ENCODE data around the gene SIPA1L3.

Gene SIPA1L3

DNA sequence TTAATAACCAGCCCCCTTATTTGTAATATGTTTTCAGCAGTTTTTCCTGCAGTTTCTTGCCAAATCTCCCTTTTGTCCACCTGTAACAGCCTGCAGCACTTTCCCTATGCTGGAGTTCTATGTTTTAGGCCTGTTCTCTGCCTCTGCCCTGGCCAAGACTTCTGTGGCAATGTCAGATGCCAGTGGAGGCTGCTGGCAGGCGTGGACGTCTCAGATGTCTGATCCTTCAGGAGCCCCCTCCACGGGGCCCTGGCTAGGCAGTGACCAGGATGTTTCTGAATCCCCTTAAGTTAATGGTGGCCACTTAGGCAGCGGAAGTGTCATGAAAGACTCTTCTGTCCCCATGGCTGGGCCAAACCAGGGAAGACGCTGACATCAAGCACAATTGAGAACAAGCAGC is 40.8 kb downstream of the SIPA1L3 start:
- DNase-seq (ENCODE audit: low read depth), result no peak

DNA sequence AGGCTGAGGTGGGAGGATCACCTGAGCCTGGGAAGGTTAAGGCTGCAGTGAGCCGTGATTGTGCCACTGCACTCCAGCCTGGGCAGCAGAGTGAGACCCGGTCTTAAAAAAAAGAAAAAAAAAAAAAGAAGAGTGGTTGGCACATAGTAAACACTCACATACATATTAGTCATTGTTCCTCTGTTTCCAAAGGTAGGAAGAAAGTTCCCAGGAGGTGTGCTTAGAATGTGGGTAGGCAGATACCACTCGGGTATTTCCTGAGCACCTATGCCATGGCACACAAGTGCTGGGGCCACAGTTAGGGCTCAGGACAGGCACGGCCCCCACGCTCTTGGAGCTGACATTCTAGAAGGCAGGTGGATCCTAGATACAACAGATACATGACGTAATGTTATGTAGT is 41.4 kb downstream of the SIPA1L3 start:
- DNase-seq (ENCODE audit: low read depth), result no peak

DNA sequence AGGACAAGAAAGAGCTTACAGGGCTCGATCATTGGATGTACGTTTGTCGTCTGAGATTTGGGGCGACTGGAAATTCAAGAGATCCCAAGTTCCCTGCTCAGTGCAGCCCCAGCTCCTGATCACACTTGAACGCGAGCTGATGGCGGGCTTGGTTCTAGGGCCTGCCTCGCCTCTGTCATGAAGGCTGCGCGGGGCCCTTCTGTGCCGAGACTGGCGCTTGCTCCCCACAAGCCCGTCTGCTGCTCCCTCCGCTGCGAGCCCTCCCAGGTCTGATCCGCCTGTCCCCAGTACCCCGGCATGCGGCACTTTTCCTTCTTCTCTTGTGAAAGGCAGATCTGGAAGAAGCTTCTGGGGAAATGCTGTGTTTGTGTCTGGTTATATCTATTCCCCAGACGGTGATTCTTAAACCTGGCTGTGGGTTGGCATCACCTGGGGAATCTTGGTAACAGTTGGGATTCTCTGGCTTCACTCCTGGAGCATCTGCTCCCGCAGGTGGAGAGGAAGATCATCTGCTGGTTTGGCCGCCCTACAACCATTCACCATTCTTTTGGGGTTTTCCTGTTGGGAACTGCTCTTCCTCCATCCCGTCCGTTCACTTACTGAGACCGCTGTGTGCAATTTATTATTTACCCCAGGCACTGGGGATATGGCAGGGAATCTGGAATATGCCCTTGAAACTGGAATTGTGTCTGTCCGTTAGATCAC is 43.6 kb downstream of the SIPA1L3 start:
- no peak for DNase-seq (ENCODE audit: low read depth)

GRCh38 chr19:37951816-37952210 is 44.8 kb downstream of the SIPA1L3 start:
- no peak for DNase-seq (ENCODE audit: low read depth)

- DNase-seq (ENCODE audit: low read depth), result no peak
Observed at GRCh38 chr19:37953171-37953917, 46.3 kb downstream of the SIPA1L3 start.

- no peak for DNase-seq (ENCODE audit: low read depth)
Observed at GRCh38 chr19:37953918-37954303, 46.9 kb downstream of the SIPA1L3 start.

- no peak for DNase-seq (ENCODE audit: low read depth)
Observed at GRCh38 chr19:37954421-37954874, 47.4 kb downstream of the SIPA1L3 start.

DNA sequence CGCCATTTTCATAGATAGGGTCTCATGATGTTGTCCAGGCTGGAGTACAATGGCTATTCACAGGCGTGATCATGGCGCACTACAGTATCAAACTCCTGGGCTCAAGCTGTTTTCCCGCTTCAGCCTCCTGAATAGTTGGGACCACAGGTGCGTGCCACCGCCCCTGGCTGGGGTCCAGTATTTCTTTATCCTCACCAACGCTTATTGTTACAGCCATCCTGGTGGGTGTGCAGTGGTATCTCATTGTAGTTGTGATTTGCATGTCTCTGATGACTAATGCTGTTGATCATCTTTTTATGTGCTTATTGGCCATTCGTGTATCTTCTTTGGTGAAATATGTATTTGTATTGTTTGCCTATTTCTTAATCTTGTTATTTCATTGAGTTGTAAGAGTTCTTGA is 49.0 kb downstream of the SIPA1L3 start:
- DNase-seq (ENCODE audit: low read depth), result no peak

DNA sequence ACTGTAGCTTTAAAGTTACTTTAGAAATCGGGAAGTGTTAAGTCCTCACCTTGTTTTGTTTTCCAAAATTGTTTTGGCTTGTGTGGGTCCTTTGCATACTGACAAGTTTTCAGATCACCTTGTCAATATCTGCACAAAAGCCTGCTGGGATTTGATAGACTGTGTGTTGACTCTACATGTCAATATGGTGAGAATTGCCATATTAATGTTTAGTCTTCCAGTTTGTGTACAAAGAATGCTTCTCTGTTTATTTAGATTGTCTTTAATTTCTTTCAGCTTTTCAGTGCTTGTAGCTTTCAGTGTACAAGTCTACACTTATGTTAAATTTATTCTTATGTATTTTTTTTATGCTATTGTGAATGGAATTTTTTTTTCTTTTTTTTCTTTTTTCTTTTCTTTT is 50.2 kb downstream of the SIPA1L3 start:
- no peak for DNase-seq (ENCODE audit: low read depth)

- DNase-seq (ENCODE audit: low read depth), result no peak
Observed at GRCh38 chr19:37959665-37960114, 52.7 kb downstream of the SIPA1L3 start.

GRCh38 chr19:37961198-37961597 is 54.2 kb downstream of the SIPA1L3 start:
- no peak for DNase-seq (ENCODE audit: low read depth)

- DNase-seq (ENCODE audit: low read depth), result no peak
Observed at GRCh38 chr19:37963190-37963936, 56.4 kb downstream of the SIPA1L3 start.

DNA sequence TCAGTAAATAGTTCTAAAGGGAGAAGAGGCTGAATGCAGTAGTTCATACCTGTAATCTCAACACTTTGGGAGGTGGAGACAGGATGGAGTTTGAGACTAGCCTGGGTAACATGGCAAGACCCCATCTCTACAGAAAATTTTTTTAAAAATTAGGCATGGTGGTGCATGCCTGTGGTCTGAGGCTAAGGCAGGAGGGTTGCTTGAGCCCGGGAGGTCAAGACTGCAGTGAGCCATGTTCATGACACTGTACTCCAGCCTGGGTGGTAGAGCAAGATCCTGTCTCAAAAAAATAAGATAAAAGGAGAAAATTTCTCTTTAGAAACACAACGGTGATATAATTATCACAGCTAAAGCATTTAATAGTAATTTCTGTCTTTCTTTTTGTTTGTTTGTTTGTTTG is 57.1 kb downstream of the SIPA1L3 start:
- no peak for DNase-seq (ENCODE audit: low read depth)

DNA sequence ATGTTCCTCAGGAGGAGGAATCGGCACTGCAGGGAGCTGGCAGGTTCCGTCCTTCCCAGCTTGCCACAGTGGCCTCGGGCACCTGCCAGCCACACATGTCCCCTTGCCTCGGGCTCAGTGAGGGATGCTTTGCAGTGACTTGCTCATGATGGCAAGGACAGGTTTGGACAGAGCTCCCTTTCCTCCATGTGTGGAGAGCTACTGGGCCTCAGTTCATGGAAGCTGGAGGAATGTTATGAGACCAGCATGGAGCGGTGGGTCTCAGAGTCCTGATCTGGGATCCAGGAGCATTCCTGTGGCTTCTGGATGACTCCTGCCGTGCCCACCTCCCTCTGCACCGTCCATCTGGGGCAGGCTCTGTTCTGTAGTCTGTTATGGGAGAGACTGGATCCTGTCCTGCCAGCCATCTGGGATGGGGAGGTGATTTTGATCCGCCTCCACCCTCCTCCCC is 59.2 kb downstream of the SIPA1L3 start:
- no peak for DNase-seq (ENCODE audit: low read depth)

DNA sequence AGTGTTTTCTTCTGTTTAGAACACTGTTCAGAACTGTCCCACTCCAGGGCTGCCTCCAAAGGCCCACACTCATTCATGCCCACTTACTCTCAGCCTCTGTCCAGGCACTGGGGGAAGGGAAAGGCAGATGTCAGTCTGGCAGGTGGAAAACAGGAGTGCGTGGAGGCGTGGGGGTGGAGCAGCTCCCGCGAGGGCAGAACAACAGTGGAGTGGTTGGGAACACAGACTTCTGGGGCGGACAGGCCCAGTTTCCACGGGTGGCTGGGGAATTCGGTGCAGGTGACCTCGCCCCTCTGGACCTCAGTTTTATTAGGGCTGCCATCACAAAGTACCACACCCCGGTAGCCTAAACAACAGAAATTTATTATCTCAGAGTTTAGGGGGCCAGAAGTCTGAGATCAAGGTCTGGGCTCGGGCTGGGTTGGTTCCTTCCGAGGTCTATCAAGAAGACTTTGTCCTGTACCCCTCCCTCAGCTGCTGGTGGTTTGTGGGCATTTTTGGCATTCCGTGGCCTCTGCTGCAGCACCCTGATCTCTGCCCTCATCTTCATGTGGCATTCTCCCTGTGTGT is 59.7 kb downstream of the SIPA1L3 start:
- no peak for DNase-seq (ENCODE audit: low read depth)

DNA sequence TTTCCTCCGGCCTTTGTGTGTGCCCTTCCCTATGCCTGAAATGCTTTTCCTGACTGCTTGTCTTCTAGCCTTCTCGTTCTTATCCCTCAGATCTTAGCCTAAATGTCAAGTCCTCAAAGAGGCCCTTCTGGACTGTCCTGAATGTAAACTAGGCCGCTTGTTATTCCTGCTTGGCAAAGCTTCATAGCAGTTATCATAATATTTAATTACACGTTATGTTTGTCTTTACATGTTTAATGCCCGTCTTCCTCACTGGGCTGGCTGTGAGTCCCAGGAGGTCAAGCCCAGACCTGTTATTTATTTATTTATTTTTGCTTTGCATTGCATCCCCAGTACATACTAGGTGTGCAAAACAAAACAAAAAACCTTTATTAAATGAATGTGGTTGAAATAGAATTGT is 62.7 kb downstream of the SIPA1L3 start:
- DNase-seq (ENCODE audit: low read depth), result no peak

DNA sequence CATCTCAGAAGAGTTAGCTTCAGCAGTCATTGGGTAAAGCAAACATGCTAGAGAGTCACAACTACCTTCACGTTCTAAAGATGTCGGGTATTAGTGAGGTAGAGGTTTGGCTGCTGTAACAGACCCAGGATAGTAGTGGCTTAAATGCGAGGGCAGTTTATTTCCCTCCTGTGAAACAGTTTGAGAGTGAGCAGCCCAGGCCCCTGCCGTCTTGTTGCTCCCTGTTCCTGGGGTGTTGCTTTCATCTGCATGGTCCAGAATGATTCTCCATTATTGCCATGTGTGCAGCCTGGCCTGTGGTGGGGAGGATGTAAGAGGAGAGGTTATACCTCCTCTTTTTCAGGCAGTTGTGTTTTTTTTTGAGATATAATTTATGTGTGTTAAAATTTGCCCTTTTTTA is 63.7 kb downstream of the SIPA1L3 start:
- DNase-seq (ENCODE audit: low read depth), result no peak

- DNase-seq (ENCODE audit: low read depth), result no peak
Observed at GRCh38 chr19:37972803-37973202, 65.8 kb downstream of the SIPA1L3 start.

- DNase-seq (ENCODE audit: low read depth), result no peak
Observed at GRCh38 chr19:37973666-37974065, 66.7 kb downstream of the SIPA1L3 start.

GRCh38 chr19:37975071-37975470 is 68.1 kb downstream of the SIPA1L3 start:
- DNase-seq (ENCODE audit: low read depth), result no peak

GRCh38 chr19:37975596-37976515 is 68.8 kb downstream of the SIPA1L3 start:
- no peak for DNase-seq (ENCODE audit: low read depth)

All from T follicular helper cell (primary cell).